K562 (cell line): ENCODE measurements around the gene MYO1D. TPM values are rescaled to one million over a fixed set of nuclear protein-coding genes. Genes with fewer than 3 reads are reported as not detected.
A peak's percentile ranks its signal among the peaks of the same experiment; 100 is the strongest.

Source experiments
- ATAC-seq: fragments of 200-7000 bp; cut with Tn5 transposase; 3 replicates; pipeline ENCODE4 v1.9.1; 2020; ENCODE audit warnings: moderate library complexity
- BruUV-seq: library from RNA; stranded (reverse); fragments of 400-500 nt; replicated peaks from 2 replicates; lab custom pipeline; 2021; lab: Mats Ljungman, UMichigan
- CTCF ChIA-PET: fragments of 300-600 bp; formaldehyde crosslinking; extraction: SDS; loops from one replicate; lab custom pipeline; 2021; ENCODE audit warnings: low intra/inter-chr PET ratio; lab: Yijun Ruan, JAX
- POLR2A ChIA-PET: fragments of 300-600, 350-650 bp; sonication (Branson Sonifier 250); formaldehyde crosslinking; extraction: SDS; loops from one replicate; lab custom pipeline; 2021; ENCODE audit warnings: antibody characterized with exemption, inconsistent platforms; lab: Yijun Ruan, JAX
- DNase-seq, 4 experiments: peaks; one replicate each; pipeline versions ENCODE4 v3.0.0 to v3.0.0-alpha.2; 2011 to 2018; ENCODE audit warnings: low spot score in 3 of 4, mixed read lengths in 3 of 4; ENCODE audit errors: extremely low read depth in 1 of 4
- FAIRE-seq: peaks from 2 replicates; lab custom pipeline; 2011; peaks lifted over from hg19 to GRCh38; lab: Jason Lieb, UNC
- H2AFZ ChIP-seq: 2 replicates; pipeline ENCODE4 v1.6.0; 2011; ENCODE audit warnings: low read depth, low read length, control low read depth, inconsistent platforms
- H3K27ac ChIP-seq: fragments of 200-600 bp; 3 replicates; pipeline ENCODE4 v1.8.0; 2011; ENCODE audit warnings: low read depth, mild to moderate bottlenecking, control low read depth, inconsistent platforms, low read length, moderate library complexity, mixed read lengths; ENCODE audit errors: extremely low read depth
- H3K27me3 ChIP-seq, 2 experiments: fragments of 300-600 bp in 1 of 2; 2 replicates in 1 of 2; 3 replicates in 1 of 2; pipeline versions ENCODE4 v1.6.0 to v1.8.0; 2011; ENCODE audit warnings: inconsistent platforms in 2 of 2, low read length in 2 of 2, mild to moderate bottlenecking in 1 of 2, mixed read lengths in 1 of 2, moderate library complexity in 1 of 2; ENCODE audit not compliant: control insufficient read depth in 2 of 2, insufficient read depth in 2 of 2
- H3K36me3 ChIP-seq: fragments of 300-600 bp; 3 replicates; pipeline ENCODE4 v1.8.0; 2011; ENCODE audit warnings: mild to moderate bottlenecking, low read length, inconsistent platforms; ENCODE audit not compliant: control insufficient read depth, insufficient read depth
- H3K4me1 ChIP-seq, 2 experiments: fragments of 200-600 bp in 1 of 2; replicated peaks in 1 of 2; 2 replicates in 1 of 2; 3 replicates in 1 of 2; pipeline versions ENCODE4 v1.5.1 to v1.8.0; 2011; ENCODE audit warnings: inconsistent platforms in 2 of 2, low read length in 2 of 2, mild to moderate bottlenecking in 1 of 2, mixed read lengths in 1 of 2, moderate library complexity in 1 of 2; ENCODE audit not compliant: control insufficient read depth in 2 of 2, insufficient read depth in 2 of 2
- H3K4me2 ChIP-seq: 2 replicates; pipeline ENCODE4 v1.6.1; 2011; ENCODE audit warnings: low read length, control low read depth, inconsistent platforms, mixed read lengths; ENCODE audit not compliant: insufficient read depth
- H3K4me3 ChIP-seq: fragments of 200-600 bp; sonication (generic), shearing (Covaris generic); 2 replicates; pipeline ENCODE4 v1.5.1; 2016; ENCODE audit warnings: control low read depth, inconsistent platforms
- H3K79me2 ChIP-seq: fragments of 200-600 bp; 3 replicates; pipeline ENCODE4 v1.8.0; 2011; ENCODE audit warnings: low read length, inconsistent platforms; ENCODE audit not compliant: control insufficient read depth, insufficient read depth
- H3K9ac ChIP-seq, 2 experiments: 2 replicates each; pipeline versions ENCODE4 v1.6.0 to v1.6.1; 2011; ENCODE audit warnings: low read depth in 2 of 2, low read length in 2 of 2, control low read depth in 1 of 2, inconsistent platforms in 1 of 2, mild to moderate bottlenecking in 1 of 2, mixed read lengths in 1 of 2; ENCODE audit not compliant: insufficient read depth in 1 of 2
- H3K9me1 ChIP-seq: one replicate; pipeline ENCODE4 v1.6.0; 2011; ENCODE audit warnings: inconsistent platforms, mild to moderate bottlenecking, low read length, moderate library complexity; ENCODE audit not compliant: control insufficient read depth, insufficient read depth
- H3K9me3 ChIP-seq: replicated peaks from 2 replicates; pipeline ENCODE4 v1.5.1; 2011; ENCODE audit warnings: low read depth, low read length, inconsistent platforms; ENCODE audit not compliant: control insufficient read depth, insufficient read depth
- H4K20me1 ChIP-seq: replicated peaks from 2 replicates; pipeline ENCODE4 v1.6.1; 2011; ENCODE audit warnings: low read length, inconsistent platforms, mixed read lengths; ENCODE audit not compliant: control insufficient read depth, insufficient read depth
- ETV5 ChIP-seq: sonication (generic); formaldehyde crosslinking; IDR thresholded peaks from 2 replicates; pipeline ENCODE4 v1.4.0; 2020; ENCODE audit warnings: low read depth, mild to moderate bottlenecking, missing genetic modification reagents
- MBD2 ChIP-seq: sonication (generic); IDR thresholded peaks from 2 replicates; pipeline ENCODE4 v1.6.1; 2016; ENCODE audit warnings: low read depth, borderline replicate concordance
- MEIS2 ChIP-seq: fragments of 450-650 bp; IDR thresholded peaks from 2 replicates; pipeline ENCODE4 v1.6.1; 2014; ENCODE audit warnings: mild to moderate bottlenecking; ENCODE audit not compliant: partially characterized antibody
- MTA3 ChIP-seq: fragments of 450-650 bp; formaldehyde crosslinking; IDR thresholded peaks from 2 replicates; pipeline ENCODE4 v1.6.1; 2017; ENCODE audit warnings: mild to moderate bottlenecking, borderline replicate concordance
- PHB2 ChIP-seq: fragments of 450-650 bp; IDR thresholded peaks from 2 replicates; pipeline ENCODE4 v1.6.1; 2017; ENCODE audit warnings: low read depth
- PKNOX1 ChIP-seq: fragments of 450-650 bp; IDR thresholded peaks from 2 replicates; pipeline ENCODE4 v1.6.1; 2016
- PTBP1 ChIP-seq: fragments of 200-400 bp; formaldehyde crosslinking; IDR thresholded peaks from 2 replicates; pipeline ENCODE4 v1.6.1; 2017; ENCODE audit warnings: low read depth, low read length
- SMAD1 ChIP-seq: fragments of 150-350 bp; IDR thresholded peaks from 2 replicates; pipeline ENCODE4 v1.6.1; 2014; ENCODE audit warnings: low read length, low read depth; ENCODE audit not compliant: partially characterized antibody
- SMC3 ChIP-seq: conservative IDR thresholded peaks from 2 replicates; pipeline ENCODE4 v1.6.1; 2011; ENCODE audit warnings: low read depth, low read length, improper control_type of control experiment; ENCODE audit not compliant: insufficient read depth
- STAG1 ChIP-seq: sonication (generic); formaldehyde crosslinking; IDR thresholded peaks from 2 replicates; pipeline ENCODE4 v1.5.0; 2020; ENCODE audit warnings: missing genetic modification reagents, borderline replicate concordance
- YY1 ChIP-seq, 3 experiments: IDR thresholded peaks; 2 replicates each; pipeline ENCODE4 v1.6.1; 2011; ENCODE audit warnings: low read length in 2 of 3, mild to moderate bottlenecking in 2 of 3, moderate library complexity in 2 of 3, borderline replicate concordance in 1 of 3, control low read depth in 1 of 3, low read depth in 1 of 3; ENCODE audit not compliant: insufficient read depth in 3 of 3, insufficient replicate concordance in 2 of 3, control insufficient read depth in 1 of 3, insufficient read length in 1 of 3; ENCODE audit errors: extremely low read depth in 1 of 3
- ZNF12 ChIP-seq: sonication (generic); formaldehyde crosslinking; IDR thresholded peaks from 2 replicates; pipeline ENCODE4 v1.4.0; 2020; ENCODE audit warnings: mild to moderate bottlenecking, missing genetic modification reagents
- ZNF133 ChIP-seq: fragments of 250-450 bp; sonication (Bioruptor Pico); IDR thresholded peaks from 2 replicates; pipeline ENCODE4 v1.4.0; 2020; ENCODE audit warnings: mild to moderate bottlenecking
- WGBS: fragments of 100-300 bp; shearing (Covaris generic); methylation state at CpG from one replicate; pipeline ENCODE4 v1.1.6; 2016; ENCODE audit warnings: low coverage, mixed read lengths; ENCODE audit not compliant: insufficient coverage; ENCODE audit errors: missing lambda C conversion rate; 5-methylcytosine and 5-hydroxymethylcytosine counted together
- in situ Hi-C: fragments of 300-500 bp; cut with MboI; formaldehyde crosslinking; loops from 4 replicates; pipeline ENCODE4 v1.15.0; 2018; ENCODE audit warnings: inconsistent platforms, mixed read lengths
- intact Hi-C: fragments of 100-400 bp; cut with micrococcal nuclease; formaldehyde crosslinking; loops from 2 replicates; pipeline ENCODE4 v1.14.2; 2022
- polyA plus RNA-seq, 8 experiments: library from polyadenylated mRNA; depleted of rRNA in 4 of 8; stranded (reverse) in 5 of 8; unstranded in 3 of 8; fragments of >200 nt; fragmentation: Nextera tagmentation in 2 of 8; fragmentation: Illumina TruSeq in 1 of 8; extraction: Ambion mirVana in 2 of 8; extraction: Trizol in 1 of 8; gene quantifications; 2 replicates each; pipeline versions ENCODE4 v1.2.1 to v1.2.3, GENCODE V29; 2011 to 2014; ENCODE audit warnings: inconsistent platforms in 1 of 8, missing spikeins in 1 of 8
- total RNA-seq, 7 experiments: library from RNA; depleted of rRNA in 6 of 7; stranded (reverse); fragments of >200 nt in 6 of 7; fragmentation: Illumina TruSeq in 2 of 7; extraction: Trizol in 2 of 7; gene quantifications; 2 replicates each; pipeline versions ENCODE4 v1.2.1 to v1.2.3, GENCODE V29; 2011 to 2021; ENCODE audit warnings: low replicate concordance in 1 of 7

MYO1D gene
- total and polyA plus RNA-seq, 9 of the 15 experiments (the other 6 are each of a cell fraction or from before 2014, with no cell fraction given): 2.1 to 71.2 (median 45.4) TPM

GRCh38 chr17:32659419-32659842 lies 217.5 kb downstream of the MYO1D start:
- Histone ChIP-seq H3K4me3 (no peak overlapping the region), H3K79me2 (no peaks in the 10 kb centered on the region), H4K20me1 (no peaks in the 10 kb centered on the region; the same call in 1 of the 2 replicates), H3K9ac (no peak overlapping the region), H3K27ac (no peak overlapping the region), H3K4me2 (no peak overlapping the region), H3K36me3 (peaks cover 34% of the 10 kb centered on the region), H2AFZ (no peak overlapping the region), H3K27me3 (no peaks in the 10 kb centered on the region), H3K4me1 (no peaks in the 10 kb centered on the region), H3K9me1 (no peaks in the 10 kb centered on the region), H3K9me3 (no peaks in the 10 kb centered on the region)
- FAIRE-seq (peak; percentile 91), ATAC-seq (peak; percentile 88), DNase-seq (peak; percentile 65 to 72 (median 70))
- intact Hi-C loops (loop anchor here (1.0 to 10.0 kb wide), 2 partner anchors 96 to 175 kb away; partner anchors contain the start of gene CDK5R1), in situ Hi-C loops (no loop called here)
- WGBS: 18% methylated on average over 5 of the region's 5 CpGs
- ChIA-PET CTCF (interaction anchor here (0.7 to 1.0 kb wide), 2 partner anchors 96 to 277 kb away, joined by 4 read pairs; no protein-coding TSS in a partner anchor), POLR2A (interaction anchor here (0.5 kb wide), 2 partner anchors 320 to 340 kb away, joined by 3 read pairs; no protein-coding TSS in a partner anchor)
- BruUV-seq: no TSS peak
- TF ChIP-seq SMAD1 (no peak), MTA3 (no peak), PHB2 (no peak), STAG1 (0 out of 2 replicates have a peak, but pooled peaks have one; percentile 17), YY1 (IDR thresholded peaks at IDR 0.05; ENCODE audit: borderline replicate concordance in 1 of 3, control insufficient read depth in 1 of 3, extremely low read depth in 1 of 3, insufficient read depth in 3 of 3, insufficient read length in 1 of 3, insufficient replicate concordance in 2 of 3, low read depth in 1 of 3, low read length in 2 of 3) (peak in 1 of 3 experiments; percentile 69), PKNOX1 (peak; percentile 62), ETV5 (CRISPR knock-in tag) (no peak), ZNF12 (CRISPR knock-in tag) (no peak), MBD2 (no peak), MEIS2 (peak; percentile 68), SMC3 (peak; percentile 71), PTBP1 (no peak), ZNF133 (CRISPR knock-in tag) (no peak)
